ENCODE results near the gene CCM2. TPM values are rescaled to one million over a fixed set of nuclear protein-coding genes. Genes with fewer than 3 reads are reported as not detected.

Gene CCM2
- total and polyA plus RNA-seq, 2 experiments from 2014 or later = 24.9 to 40.1 TPM

GRCh38 chr7:45102785-45103712 is 103.0 kb downstream of the CCM2 start:
- peaks cover 84% of the 10 kb centered on the region for H3K36me3 Mint-ChIP-seq (ENCODE audit: low read depth)
- no peak for TF ChIP-seq STAT1 (IDR thresholded peaks at IDR 0.05; ENCODE audit: unreplicated experiment)
- no peak overlapping the region for H3K4me2 ChIP-seq
- H3K27me3 ChIP-seq (ENCODE audit: insufficient read depth) = no peaks in the 10 kb centered on the region
- H3K4me3 ChIP-seq = no peak overlapping the region
- H3K4me3 Mint-ChIP-seq = no peak overlapping the region
- H3K36me3 ChIP-seq (ENCODE audit: insufficient read depth) = peaks cover 50% of the 10 kb centered on the region
- peaks cover 9% of the 10 kb centered on the region for H3K27me3 Mint-ChIP-seq (ENCODE audit: insufficient read depth, low read depth, poor library complexity)
- peaks cover 21% of the 10 kb centered on the region for H3K79me2 ChIP-seq (replicated peaks; ENCODE audit: insufficient read depth)
- H3K4me1 ChIP-seq (ENCODE audit: insufficient read depth) = no peaks in the 10 kb centered on the region
- no peaks in the 10 kb centered on the region for H3K9me3 Mint-ChIP-seq
- peaks cover 41% of the 10 kb centered on the region for H4K20me1 ChIP-seq (replicated peaks; ENCODE audit: insufficient read depth)
- H3K9me2 ChIP-seq (ENCODE audit: insufficient read depth) = no peaks in the 10 kb centered on the region
- no peak overlapping the region for H3K27ac Mint-ChIP-seq
- peaks cover 14% of the 10 kb centered on the region; the same call in 1 of the 2 replicates for H3F3A ChIP-seq (replicated peaks; ENCODE audit: low read depth)
- DNase-seq (ENCODE audit: low spot score) (no peak), ATAC-seq (no peak)
- no peak overlapping the region for H2AFZ ChIP-seq
- H3K27ac ChIP-seq (ENCODE audit: low read depth) = no peak overlapping the region
- H3K4me1 Mint-ChIP-seq = no peaks in the 10 kb centered on the region

- H2AFZ ChIP-seq = no peak overlapping the region
- Mint-ChIP-seq H3K36me3 (ENCODE audit: low read depth) (peaks cover 91% of the 10 kb centered on the region), H3K9me3 (no peaks in the 10 kb centered on the region), H3K27me3 (ENCODE audit: insufficient read depth, low read depth, poor library complexity) (peaks cover 9% of the 10 kb centered on the region), H3K27ac (no peak overlapping the region), H3K4me3 (no peak overlapping the region), H3K4me1 (no peaks in the 10 kb centered on the region)
- H3K9me2 ChIP-seq (ENCODE audit: insufficient read depth) = no peaks in the 10 kb centered on the region
- ATAC-seq (no peak), DNase-seq (ENCODE audit: low spot score) (no peak)
- no peak overlapping the region for H3K27ac ChIP-seq (ENCODE audit: low read depth)
- no peaks in the 10 kb centered on the region for H3K27me3 ChIP-seq (ENCODE audit: insufficient read depth)
- no peak overlapping the region for H3K4me3 ChIP-seq
- peaks cover 10% of the 10 kb centered on the region; the same call in 1 of the 2 replicates for H3F3A ChIP-seq (replicated peaks; ENCODE audit: low read depth)
- peaks cover 52% of the 10 kb centered on the region for H4K20me1 ChIP-seq (replicated peaks; ENCODE audit: insufficient read depth)
- H3K4me2 ChIP-seq = no peak overlapping the region
- peaks cover 60% of the 10 kb centered on the region for H3K36me3 ChIP-seq (ENCODE audit: insufficient read depth)
- no peaks in the 10 kb centered on the region for H3K4me1 ChIP-seq (ENCODE audit: insufficient read depth)
- H3K79me2 ChIP-seq (replicated peaks; ENCODE audit: insufficient read depth) = peaks cover 33% of the 10 kb centered on the region
- no peak for TF ChIP-seq NANOG (IDR thresholded peaks at IDR 0.05; ENCODE audit: borderline replicate concordance)
- TF ChIP-seq EZH2 (IDR thresholded peaks at IDR 0.05; ENCODE audit: low read depth, unreplicated experiment) = no peak
- TF ChIP-seq STAT1 (IDR thresholded peaks at IDR 0.05; ENCODE audit: unreplicated experiment) = no peak
- TF ChIP-seq ETS1 (IDR thresholded peaks at IDR 0.05) = no peak
- TF ChIP-seq EZH2phosphoT487 (IDR thresholded peaks at IDR 0.05; ENCODE audit: unreplicated experiment) = no peak
- no peak for TF ChIP-seq ZNF331 (CRISPR knock-in tag; IDR thresholded peaks at IDR 0.05; ENCODE audit: low read depth)
- TF ChIP-seq ZNF462 (CRISPR knock-in tag; IDR thresholded peaks at IDR 0.05) = no peak
- no peak for TF ChIP-seq ZNF114 (CRISPR knock-in tag; IDR thresholded peaks at IDR 0.05)
- TF ChIP-seq CREB1 (CRISPR knock-in tag; IDR thresholded peaks at IDR 0.05; ENCODE audit: low read depth) = no peak
Measured at GRCh38 chr7:45103958-45104843, 104.2 kb downstream of the CCM2 start.

Measured in GM23338 (cell line).